ENCODE results near the gene RORB.

- TF ChIP-seq CTCF (IDR thresholded peaks at IDR 0.05), result no peak
- TF ChIP-seq POLR2A (IDR thresholded peaks at IDR 0.05), result no peak
These were observed 186.2 kb downstream of the RORB start for GRCh38 chr9:74683322-74683721.

Data from adrenal gland (tissue), 5 donors.